Lower lobe of right lung (tissue), 2 donors: ENCODE measurements around the gene PRDM16. TPM values are rescaled to one million over a fixed set of nuclear protein-coding genes. Genes with fewer than 3 reads are reported as not detected.

Source experiments
- ATAC-seq, 2 donors: fragments of 200-7000 bp; cut with Tn5 transposase; one replicate each; pipeline ENCODE4 v1.9.1; 2020 to 2022; ENCODE audit warnings: mild to moderate bottlenecking in 2 of 2, moderate library complexity in 2 of 2
- DNase-seq: peaks from one replicate; pipeline ENCODE4 v3.0.0-alpha.2; 2020
- H3K27ac ChIP-seq: fragments of 200-600 bp; one replicate; pipeline ENCODE4 v1.8.0; 2022
- H3K27me3 ChIP-seq: fragments of 200-600 bp; one replicate; pipeline ENCODE4 v1.8.0; 2022; ENCODE audit warnings: low read depth
- H3K36me3 ChIP-seq: fragments of 200-600 bp; one replicate; pipeline ENCODE4 v1.8.0; 2022; ENCODE audit warnings: mild to moderate bottlenecking
- H3K4me1 ChIP-seq: fragments of 200-600 bp; one replicate; pipeline ENCODE4 v1.8.0; 2022
- H3K4me3 ChIP-seq: fragments of 200-600 bp; one replicate; pipeline ENCODE4 v1.8.0; 2022; ENCODE audit warnings: mild to moderate bottlenecking
- H3K9me3 ChIP-seq: fragments of 200-600 bp; one replicate; pipeline ENCODE4 v1.8.0; 2022
- intact Hi-C: fragments of 100-400 bp; cut with DNase I; formaldehyde crosslinking; loops from one replicate; pipeline ENCODE4 v1.11.0; 2022
- total RNA-seq: library from RNA; stranded (reverse); fragmentation: NEBNext Ultra II Directional; extraction: Animal tissue kit (Norgen Biotek cat#: 25700); gene quantifications from one replicate; pipeline ENCODE4 v1.2.1, GENCODE V29; 2021
- TF ChIP-seq, protein P1 (sequence below): fragments of 200-600 bp; IDR thresholded peaks from one replicate; pipeline ENCODE4 v1.8.0; 2022; ENCODE audit warnings: antibody characterized with exemption, mild to moderate bottlenecking
- donor health status: DM: no; HTN: yes; CAD: no; lungs with severe emphysema.

PRDM16 gene
- total RNA-seq, 1 donor from 2014 or later, result 19.2 TPM

DNA sequence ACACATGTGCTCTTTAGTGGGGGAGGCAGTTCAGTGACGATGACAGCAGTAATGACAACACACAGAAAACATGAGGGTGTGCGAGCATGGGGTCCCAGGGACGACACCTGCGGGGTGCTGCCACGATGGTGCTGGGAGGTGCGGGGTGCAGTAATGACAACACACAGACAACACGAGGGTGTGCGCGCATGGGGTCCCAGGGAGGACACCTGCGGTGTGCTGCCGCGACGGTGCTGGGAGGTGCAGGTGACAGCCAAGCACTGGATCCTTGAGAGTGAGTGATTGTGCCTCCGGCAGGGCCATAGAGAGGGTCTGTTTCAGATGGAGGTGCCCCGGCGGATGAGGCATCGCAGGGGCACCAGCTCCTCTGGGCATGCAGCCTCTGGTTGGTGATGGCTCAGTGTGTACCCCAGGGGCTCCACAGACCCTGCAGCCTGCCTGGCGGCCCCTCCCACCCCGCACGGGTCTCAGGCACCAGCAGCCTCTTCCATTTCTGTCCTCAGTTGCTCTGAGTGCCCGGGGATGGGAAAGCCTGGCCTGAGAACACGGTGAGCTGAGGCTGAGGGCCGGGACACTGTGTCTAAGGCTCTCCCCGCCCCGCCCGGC, 193.8 kb downstream of the PRDM16 start:
- H3K27ac ChIP-seq, result no peak overlapping the region
- no peak overlapping the region for H3K4me3 ChIP-seq
- intact Hi-C loops, result no loop called here
- no peaks in the 10 kb centered on the region for H3K4me1 ChIP-seq
- no peak for DNase-seq
- ATAC-seq, result no peak
- H3K9me3 ChIP-seq, result no peaks in the 10 kb centered on the region
- TF ChIP-seq, protein P1, sequence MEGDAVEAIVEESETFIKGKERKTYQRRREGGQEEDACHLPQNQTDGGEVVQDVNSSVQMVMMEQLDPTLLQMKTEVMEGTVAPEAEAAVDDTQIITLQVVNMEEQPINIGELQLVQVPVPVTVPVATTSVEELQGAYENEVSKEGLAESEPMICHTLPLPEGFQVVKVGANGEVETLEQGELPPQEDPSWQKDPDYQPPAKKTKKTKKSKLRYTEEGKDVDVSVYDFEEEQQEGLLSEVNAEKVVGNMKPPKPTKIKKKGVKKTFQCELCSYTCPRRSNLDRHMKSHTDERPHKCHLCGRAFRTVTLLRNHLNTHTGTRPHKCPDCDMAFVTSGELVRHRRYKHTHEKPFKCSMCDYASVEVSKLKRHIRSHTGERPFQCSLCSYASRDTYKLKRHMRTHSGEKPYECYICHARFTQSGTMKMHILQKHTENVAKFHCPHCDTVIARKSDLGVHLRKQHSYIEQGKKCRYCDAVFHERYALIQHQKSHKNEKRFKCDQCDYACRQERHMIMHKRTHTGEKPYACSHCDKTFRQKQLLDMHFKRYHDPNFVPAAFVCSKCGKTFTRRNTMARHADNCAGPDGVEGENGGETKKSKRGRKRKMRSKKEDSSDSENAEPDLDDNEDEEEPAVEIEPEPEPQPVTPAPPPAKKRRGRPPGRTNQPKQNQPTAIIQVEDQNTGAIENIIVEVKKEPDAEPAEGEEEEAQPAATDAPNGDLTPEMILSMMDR, result no peak
- no peaks in the 10 kb centered on the region for H3K36me3 ChIP-seq
- no peaks in the 10 kb centered on the region for H3K27me3 ChIP-seq

DNA sequence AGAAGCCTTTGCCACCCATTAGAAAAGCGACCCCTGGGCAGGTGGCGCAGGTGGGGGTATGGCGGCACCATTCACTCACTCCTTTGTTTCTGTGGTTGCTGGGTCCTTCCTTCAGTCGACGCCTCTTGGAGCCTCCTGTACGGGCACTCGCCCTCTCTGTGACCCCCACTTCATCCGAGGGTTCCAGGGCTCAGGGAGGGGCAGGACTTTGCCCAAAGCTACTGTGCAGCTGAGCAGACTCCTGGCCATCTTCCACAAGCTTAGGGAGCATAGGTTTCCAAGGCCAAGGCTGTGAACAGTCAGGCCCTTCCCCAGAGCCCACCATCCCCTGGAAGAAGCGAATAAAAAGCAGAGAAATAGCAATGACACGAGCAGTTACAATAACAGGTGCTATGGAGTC, 194.8 kb downstream of the PRDM16 start:
- TF ChIP-seq, protein P1, result no peak
- Histone ChIP-seq H3K27me3 (peaks cover 6% of the 10 kb centered on the region), H3K4me1 (no peaks in the 10 kb centered on the region), H3K27ac (no peak overlapping the region), H3K36me3 (no peaks in the 10 kb centered on the region), H3K9me3 (no peaks in the 10 kb centered on the region), H3K4me3 (no peak overlapping the region)
- intact Hi-C loops, result no loop called here
- DNase-seq, result no peak
- ATAC-seq, result no peak

DNA sequence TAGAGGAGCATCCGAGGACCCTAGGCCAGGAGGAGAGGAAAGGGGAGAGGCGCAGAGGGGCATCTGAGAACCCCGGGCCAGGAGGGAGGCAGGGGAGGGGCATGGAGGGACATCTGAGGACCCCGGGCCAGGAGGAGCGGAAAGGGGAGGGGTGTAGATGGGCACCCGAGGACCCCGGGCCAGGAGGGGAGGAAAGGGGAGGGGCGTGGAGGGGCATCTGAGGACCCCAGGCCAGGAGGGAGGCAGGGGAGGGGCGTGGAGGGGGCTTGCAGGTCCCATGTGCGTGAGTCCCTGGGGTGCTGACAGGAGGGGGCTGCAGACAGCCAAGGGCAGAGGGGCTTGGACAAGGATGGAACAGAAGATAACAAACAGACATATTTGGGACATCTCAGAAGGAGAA, 195.5 kb downstream of the PRDM16 start:
- Histone ChIP-seq H3K27me3 (peaks cover 7% of the 10 kb centered on the region), H3K27ac (no peak overlapping the region)
- TF ChIP-seq, protein P1, result no peak

DNA sequence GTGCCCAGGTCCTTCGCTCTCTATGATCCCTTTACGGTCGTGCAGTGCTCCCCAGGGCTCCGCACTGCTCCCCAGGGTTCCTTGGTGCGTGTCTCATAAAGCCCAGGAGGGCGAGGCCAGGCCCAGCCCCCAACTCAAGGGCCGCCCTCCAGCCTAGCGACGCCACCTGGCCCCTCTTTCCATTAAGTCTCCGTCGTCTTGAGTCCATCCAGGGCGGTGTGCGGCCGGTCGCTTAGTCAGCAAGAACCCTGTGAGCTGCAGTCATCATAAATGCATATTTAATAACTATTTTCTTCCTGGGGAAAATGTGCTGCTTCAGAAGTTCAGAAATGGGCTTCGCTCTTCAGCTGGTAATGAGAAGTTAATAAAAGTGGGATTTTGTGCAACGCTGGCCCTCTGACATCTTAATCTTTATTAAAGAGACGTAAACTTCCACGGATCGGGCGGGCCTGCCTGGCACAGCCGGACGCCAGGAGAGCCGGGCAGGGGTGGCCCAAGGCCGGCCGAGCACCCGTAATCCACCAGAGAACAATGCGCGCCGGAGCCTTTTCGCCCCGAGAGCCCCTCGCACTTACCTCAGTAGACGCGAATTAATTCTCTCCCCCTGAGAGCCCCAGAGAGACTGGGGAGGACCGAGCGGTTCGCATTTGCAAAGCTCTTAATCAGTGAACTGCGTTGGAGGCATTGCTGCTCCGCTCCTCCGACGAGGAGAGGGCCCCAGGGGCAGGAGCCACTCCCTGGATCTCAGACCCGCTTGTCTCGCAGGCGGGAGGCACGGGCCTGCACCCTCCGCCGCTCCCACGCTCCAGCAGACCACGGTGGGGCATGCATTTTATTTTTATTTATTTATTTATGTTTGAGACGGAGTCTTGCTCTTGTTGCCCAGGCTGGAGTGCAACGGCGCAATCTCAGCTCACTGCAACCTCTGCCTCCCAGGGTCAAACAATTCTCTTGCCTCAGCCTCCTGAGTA, 197.1 kb downstream of the PRDM16 start:
- Histone ChIP-seq H3K36me3 (no peaks in the 10 kb centered on the region), H3K27me3 (peaks cover 7% of the 10 kb centered on the region), H3K4me1 (no peaks in the 10 kb centered on the region), H3K9me3 (no peaks in the 10 kb centered on the region), H3K27ac (no peak overlapping the region), H3K4me3 (no peak overlapping the region)
- ATAC-seq (no peak), DNase-seq (no peak)
- intact Hi-C loops, result no loop called here
- TF ChIP-seq, protein P1, result no peak

More for the DNA sequence above, 195.5 kb downstream of the PRDM16 start:
- Histone ChIP-seq H3K9me3 (no peaks in the 10 kb centered on the region), H3K36me3 (no peaks in the 10 kb centered on the region), H3K4me1 (no peaks in the 10 kb centered on the region), H3K4me3 (no peak overlapping the region)
- DNase-seq (no peak), ATAC-seq (no peak)
- intact Hi-C loops, result no loop called here

DNA sequence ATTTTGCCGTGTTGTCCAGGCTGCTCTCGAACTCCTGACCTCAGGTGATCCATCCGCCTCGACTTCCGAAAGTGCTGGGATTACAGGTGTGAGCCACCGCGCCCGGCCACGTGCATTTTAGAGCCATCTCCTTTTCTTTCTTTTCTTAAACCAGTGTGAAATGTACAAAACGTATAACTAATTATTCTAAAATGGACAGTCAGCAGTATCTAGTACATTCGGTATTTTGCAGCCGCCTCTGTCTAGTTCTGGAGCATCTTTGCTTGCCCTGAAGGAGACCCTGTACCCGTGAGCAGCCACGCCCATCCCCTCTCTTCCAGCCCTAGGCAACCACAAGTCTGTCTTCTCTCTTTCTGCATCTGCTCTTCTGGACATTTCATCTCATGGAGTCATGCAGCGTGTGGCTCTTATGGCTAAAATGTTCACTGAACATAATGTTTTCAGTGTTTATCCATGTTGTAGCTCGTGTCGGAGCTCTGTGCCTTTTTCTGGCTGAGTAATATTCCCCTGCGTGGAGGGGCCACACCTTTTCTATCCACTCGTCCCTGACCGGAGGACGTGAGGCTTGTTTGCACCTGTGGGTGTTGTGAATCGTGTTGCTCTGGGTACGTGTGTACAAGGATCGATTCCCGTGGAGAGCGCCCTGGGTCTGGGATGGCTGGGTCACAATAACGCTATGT, 198.0 kb downstream of the PRDM16 start:
- DNase-seq (no peak), ATAC-seq (no peak)
- Histone ChIP-seq H3K4me1 (no peaks in the 10 kb centered on the region), H3K27ac (no peak overlapping the region), H3K9me3 (no peaks in the 10 kb centered on the region), H3K4me3 (no peak overlapping the region), H3K36me3 (no peaks in the 10 kb centered on the region), H3K27me3 (peaks cover 7% of the 10 kb centered on the region)
- TF ChIP-seq, protein P1, result no peak
- intact Hi-C loops, result no loop called here
